Cardiac fibroblast (primary cell): ENCODE measurements around the gene TP53I13.

Experiments used
- DNase-seq, 2 donors: peaks; one replicate each; pipeline versions ENCODE4 v3.0.0 to v3.0.0-alpha.2; 2010; ENCODE audit warnings: low read depth in 2 of 2
- H3K4me3 ChIP-seq, 2 donors: replicated peaks in 1 of 2; 1 replicate in 1 of 2; 2 replicates in 1 of 2; pipeline ENCODE4 v1.5.1; 2011; ENCODE audit warnings: low read depth in 2 of 2, low read length in 2 of 2, mild to moderate bottlenecking in 2 of 2, moderate library complexity in 1 of 2
- TF ChIP-seq, protein P1 (sequence below): IDR thresholded peaks from one replicate; pipeline ENCODE4 v1.5.1; 2011; ENCODE audit warnings: low read depth, mild to moderate bottlenecking, low read length, inconsistent platforms

The TP53I13 gene

DNA sequence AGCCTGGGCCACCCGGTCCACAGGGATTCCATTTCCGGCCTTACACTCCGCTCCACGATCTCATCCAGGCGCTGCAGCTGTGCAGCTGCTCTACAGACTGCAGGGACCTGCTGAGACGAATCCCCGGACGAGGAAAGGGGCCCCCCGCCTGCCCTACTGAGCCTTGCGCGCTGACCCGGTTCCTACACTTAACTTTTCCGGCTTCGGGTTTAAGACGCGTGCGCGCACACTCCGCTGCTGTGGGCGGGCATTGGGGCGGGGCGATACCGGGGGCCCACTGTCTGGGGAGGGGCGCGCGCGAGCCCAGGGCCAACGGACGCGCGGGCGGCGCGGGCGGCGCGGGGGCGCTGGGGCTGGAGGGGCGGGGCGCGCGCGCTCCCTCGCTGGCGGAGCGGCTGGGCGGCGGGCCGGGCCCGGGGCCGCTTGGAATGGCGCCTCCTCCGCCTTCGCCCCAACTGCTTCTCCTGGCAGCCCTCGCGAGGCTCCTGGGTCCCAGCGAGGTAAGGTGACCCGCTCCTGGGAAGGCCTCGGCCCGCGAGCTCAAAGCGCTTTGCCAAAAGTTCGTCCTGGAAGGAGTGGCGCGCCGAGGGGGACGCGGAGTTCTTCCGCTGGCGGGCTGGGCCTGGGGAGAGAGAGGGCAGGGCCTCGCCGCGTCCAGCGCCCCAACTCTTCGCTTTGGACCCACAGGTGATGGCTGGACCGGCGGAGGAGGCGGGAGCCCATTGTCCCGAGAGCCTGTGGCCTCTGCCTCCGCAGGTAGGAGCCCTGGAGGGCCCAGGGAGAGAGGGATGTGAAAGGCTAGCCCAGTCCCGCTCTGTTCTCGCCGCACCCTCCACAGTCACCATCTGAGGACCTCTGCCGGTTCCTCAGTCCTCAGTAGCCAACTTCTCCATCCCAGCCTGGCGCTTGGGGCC lies at the start of gene TP53I13:
TP53I13 (plus strand) TSS at position 371 of the 914 bp plus-strand sequence; CDS start at position 429, 58 bp downstream.
- H3K4me3 ChIP-seq = peak within 1 kb of the TSS; percentile 67 to 80
- TF ChIP-seq, protein P1, sequence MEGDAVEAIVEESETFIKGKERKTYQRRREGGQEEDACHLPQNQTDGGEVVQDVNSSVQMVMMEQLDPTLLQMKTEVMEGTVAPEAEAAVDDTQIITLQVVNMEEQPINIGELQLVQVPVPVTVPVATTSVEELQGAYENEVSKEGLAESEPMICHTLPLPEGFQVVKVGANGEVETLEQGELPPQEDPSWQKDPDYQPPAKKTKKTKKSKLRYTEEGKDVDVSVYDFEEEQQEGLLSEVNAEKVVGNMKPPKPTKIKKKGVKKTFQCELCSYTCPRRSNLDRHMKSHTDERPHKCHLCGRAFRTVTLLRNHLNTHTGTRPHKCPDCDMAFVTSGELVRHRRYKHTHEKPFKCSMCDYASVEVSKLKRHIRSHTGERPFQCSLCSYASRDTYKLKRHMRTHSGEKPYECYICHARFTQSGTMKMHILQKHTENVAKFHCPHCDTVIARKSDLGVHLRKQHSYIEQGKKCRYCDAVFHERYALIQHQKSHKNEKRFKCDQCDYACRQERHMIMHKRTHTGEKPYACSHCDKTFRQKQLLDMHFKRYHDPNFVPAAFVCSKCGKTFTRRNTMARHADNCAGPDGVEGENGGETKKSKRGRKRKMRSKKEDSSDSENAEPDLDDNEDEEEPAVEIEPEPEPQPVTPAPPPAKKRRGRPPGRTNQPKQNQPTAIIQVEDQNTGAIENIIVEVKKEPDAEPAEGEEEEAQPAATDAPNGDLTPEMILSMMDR = no peak
- peak; percentile 77 to 86 for DNase-seq

DNA sequence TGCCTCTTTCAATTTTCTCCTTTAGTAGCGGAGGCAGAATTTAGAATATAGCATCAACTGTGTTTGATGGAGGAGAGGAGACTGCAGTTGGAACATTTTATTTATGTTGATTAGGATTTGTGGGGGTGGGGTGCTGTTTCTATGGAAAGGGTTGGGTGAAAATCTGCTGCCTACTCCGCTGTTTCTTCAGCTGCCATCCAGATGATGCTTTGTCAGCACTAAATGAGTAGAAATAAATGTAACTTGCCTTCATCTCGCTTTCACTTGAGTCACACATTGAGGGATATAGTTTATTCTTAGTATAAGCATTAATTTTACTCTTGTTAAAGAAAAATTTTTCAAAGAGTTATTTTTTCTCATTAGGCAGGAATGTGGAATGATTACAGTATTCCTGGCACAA lies 43.8 kb upstream of the TP53I13 start:
- no peak for DNase-seq
- TF ChIP-seq, protein P1 = no peak
- H3K4me3 ChIP-seq = no peak overlapping the region

GRCh38 chr17:29526322-29526721 lies 42.2 kb upstream of the TP53I13 start:
- TF ChIP-seq, protein P1 = no peak
- no peak overlapping the region for H3K4me3 ChIP-seq
- DNase-seq = peak in 1 of 2 donors; percentile 33

GRCh38 chr17:29533976-29534375 lies 34.5 kb upstream of the TP53I13 start:
- DNase-seq = no peak
- TF ChIP-seq, protein P1 = no peak
- H3K4me3 ChIP-seq = no peak overlapping the region

DNA sequence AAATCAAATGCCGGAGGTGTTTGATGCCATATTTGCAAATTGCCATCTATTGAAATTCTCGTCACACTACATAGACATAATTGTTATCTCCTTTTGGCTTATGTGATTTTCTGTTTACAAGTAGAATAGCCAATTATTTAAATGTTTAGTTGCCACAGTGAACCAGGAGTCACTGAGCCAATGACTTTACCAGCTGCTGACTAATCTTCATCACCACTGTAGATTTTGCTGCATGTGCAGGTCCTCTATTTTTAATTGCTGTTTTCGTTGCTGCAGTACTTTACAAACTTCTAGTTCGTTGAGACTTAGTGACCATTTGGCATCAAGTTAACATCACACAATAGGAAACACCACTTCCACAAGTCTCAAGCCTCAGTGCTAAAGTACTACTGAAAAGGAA lies 24.4 kb upstream of the TP53I13 start:
- no peak overlapping the region for H3K4me3 ChIP-seq
- TF ChIP-seq, protein P1 = no peak
- no peak for DNase-seq

GRCh38 chr17:29546085-29546484 lies 22.4 kb upstream of the TP53I13 start:
- no peak overlapping the region for H3K4me3 ChIP-seq
- DNase-seq = peak; percentile 27
- TF ChIP-seq, protein P1 = no peak
